GM15510 (cell line): ENCODE data around the gene MPO.

Source experiments
- POLR2A ChIP-seq: IDR thresholded peaks from 3 replicates; pipeline ENCODE4 v1.6.1; 2011; ENCODE audit warnings: borderline replicate concordance; ENCODE audit not compliant: insufficient read length; ENCODE audit errors: extremely low read depth

Gene MPO

GRCh38 chr17:58279736-58280479 lies 827 bp downstream of the MPO start:
- TF ChIP-seq POLR2A = no peak

- TF ChIP-seq POLR2A = no peak
Observed at GRCh38 chr17:58279016-58279711, 1.6 kb downstream of the MPO start.

DNA sequence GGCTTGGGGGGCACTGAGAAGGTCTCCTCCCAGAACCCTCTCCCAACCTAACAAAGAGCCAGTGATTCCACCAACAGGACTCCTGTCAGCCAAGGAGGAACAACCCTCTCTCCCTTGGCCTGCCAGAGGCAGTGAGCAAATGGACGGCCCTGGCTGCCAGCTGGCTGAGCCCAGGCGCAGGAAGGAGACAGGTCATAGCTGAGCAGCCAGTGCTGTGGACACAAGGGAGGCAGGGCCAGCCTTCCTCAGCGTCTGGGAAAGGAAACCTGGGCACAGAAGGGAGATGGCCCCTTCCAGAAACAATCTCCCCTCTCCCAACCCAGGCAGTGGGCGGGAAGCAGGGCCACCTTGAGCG lies 2.1 kb downstream of the MPO start:
- no peak for TF ChIP-seq POLR2A

- TF ChIP-seq POLR2A = no peak
Observed at GRCh38 chr17:58277802-58278595, 2.7 kb downstream of the MPO start.

DNA sequence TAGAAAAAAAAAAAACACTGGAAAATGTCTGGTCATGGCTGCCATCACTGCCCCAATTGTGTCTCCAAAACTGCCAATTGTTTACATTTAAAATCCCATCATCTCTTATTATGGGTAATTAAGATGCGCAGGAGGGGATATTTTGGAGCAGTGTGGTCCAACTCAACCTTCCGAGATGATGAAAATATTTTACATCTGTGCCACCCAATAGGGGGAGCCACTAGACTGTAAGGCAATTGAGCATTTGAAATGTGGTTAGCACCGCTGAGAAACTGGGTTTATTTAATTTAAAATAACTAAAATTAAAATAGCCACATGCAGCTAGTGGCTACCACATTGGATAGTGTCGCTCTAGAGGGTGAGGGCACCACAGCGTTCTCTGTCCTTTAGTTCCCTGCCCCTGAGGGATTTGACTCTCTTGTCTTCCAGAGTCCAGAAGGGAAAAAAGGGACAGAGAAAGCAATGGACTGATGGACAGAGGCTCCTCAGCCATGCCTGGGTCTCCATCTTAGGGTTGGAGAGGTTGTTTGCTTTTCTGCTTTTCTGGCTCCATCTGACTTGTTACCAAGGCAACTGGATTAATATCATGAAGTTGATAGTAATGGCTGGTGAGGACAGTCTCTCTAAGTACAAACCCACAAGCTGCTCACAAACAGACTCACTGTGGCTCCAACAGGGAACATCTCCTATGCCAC lies 3.5 kb downstream of the MPO start:
- no peak for TF ChIP-seq POLR2A

DNA sequence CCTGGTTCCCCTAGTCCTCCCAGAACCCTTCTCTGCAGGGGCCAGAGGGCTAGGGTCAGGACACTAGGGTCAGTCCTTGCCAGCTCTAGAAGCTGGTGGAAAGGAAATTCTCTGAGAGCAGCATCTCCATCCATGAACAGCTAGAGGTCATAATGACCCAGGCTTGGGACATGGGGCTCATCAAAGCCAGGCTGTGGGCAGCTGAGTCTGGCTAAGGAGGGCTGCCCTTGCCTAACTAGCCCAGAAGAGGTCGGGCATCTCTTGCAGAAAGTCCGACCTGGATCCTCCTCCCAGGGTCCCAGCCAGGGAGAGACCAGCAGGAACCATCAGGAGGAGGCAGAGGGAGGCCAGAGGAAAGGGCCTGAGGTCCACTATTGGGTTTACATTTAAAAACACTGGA lies 4.3 kb downstream of the MPO start:
- TF ChIP-seq POLR2A = no peak

GRCh38 chr17:58275417-58275816 lies 5.3 kb downstream of the MPO start:
- TF ChIP-seq POLR2A = no peak

DNA sequence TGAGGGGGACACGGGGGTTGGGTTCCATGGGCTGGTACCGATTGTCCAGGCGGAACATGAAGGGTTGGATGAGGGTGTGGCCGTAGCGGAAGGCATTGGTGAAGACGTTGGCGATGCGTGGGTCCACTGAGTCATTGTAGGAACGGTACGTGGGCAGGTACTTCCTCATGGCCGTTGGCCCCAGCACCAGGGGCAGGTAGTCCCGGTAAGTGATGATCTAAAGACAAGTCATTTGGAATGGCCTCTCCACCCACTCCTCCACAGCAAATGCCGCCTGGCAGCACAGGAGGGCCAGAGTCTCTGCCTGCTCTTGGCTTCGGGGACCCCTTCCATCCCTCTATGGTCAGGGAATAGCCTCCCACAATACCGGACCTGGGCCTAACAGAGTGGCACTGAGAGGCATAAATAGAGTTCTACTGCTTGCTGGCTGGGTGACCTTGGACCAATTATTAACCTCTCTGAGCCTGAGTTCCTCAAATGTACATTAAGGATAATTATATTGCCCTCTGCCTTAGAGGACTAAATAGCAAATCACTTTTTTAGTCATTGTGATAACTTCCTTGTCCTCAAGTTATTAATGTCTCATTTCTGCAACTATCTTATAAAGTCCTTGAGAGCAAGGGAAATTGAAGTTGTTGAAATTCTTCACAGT lies 7.2 kb downstream of the MPO start:
- TF ChIP-seq POLR2A = no peak

- TF ChIP-seq POLR2A = no peak
Observed at GRCh38 chr17:58272367-58273280, 8.1 kb downstream of the MPO start.

DNA sequence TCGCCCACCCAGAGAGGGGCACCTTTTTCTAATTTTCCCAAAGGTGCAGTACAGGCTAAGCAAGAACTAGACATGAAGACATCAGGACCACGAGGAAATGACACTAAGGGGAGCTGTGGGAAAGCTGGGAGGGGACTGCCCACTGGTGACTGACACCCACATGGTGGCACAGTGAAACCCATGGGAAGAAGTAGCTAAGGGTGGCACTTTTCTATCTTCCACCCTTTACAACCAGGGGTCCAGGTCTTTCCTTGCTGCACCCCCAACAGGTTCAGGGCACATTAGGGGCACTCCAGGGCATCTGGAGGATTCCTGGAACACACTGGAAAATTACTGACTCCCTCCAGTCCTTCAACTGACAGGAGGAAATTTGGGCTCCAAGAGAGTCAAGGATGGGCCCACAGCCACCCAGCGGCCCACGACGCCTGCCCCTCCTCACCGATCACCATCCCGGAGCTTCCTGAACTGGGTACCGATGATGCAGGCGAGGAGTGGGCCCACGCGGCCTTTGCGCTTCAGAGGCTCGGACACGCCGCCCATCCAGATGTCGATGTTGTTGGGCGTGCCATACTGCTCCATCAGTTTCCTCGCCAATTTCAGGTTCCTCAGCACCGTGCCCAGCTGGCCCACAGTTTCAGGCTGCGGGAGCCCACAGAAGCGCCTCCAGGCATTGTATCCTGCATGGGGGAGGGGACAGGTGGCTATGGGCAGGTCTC lies 9.4 kb downstream of the MPO start:
- no peak for TF ChIP-seq POLR2A

- no peak for TF ChIP-seq POLR2A
Observed at GRCh38 chr17:58270476-58271215, 10.1 kb downstream of the MPO start.
